Lower leg skin (tissue), 4 donors: ENCODE measurements around the gene RPL27. TPM values are rescaled to one million over a fixed set of nuclear protein-coding genes. Genes with fewer than 3 reads are reported as not detected.

ENCODE experiments used
- DNase-seq, 2 donors: peaks; one replicate each; pipeline ENCODE4 v3.0.0-alpha.2; 2019; ENCODE audit warnings: low spot score in 2 of 2
- H3K4me3 ChIP-seq: fragments of 200-600 bp; sonication (generic); 2 replicates; pipeline ENCODE4 v1.5.1; 2017; ENCODE audit warnings: mild to moderate bottlenecking, low read depth; ENCODE audit not compliant: poor library complexity, severe bottlenecking
- CTCF ChIP-seq, 3 donors: fragments of 450-650 bp; IDR thresholded peaks; one replicate each; pipeline ENCODE4 v1.5.1; 2016; ENCODE audit warnings: antibody characterized with exemption in 3 of 3, mild to moderate bottlenecking in 3 of 3, moderate library complexity in 2 of 3
- POLR2A ChIP-seq, 2 donors: fragments of 450-650 bp; IDR thresholded peaks; one replicate each; pipeline ENCODE4 v1.6.1; 2016 to 2017; ENCODE audit warnings: antibody characterized with exemption in 2 of 2, mild to moderate bottlenecking in 1 of 2, moderate library complexity in 1 of 2
- WGBS, 2 donors: methylation state at CpG; one replicate each; pipeline ENCODE4 v1.1.5; 2018; 5-methylcytosine and 5-hydroxymethylcytosine counted together
- intact Hi-C: fragments of 100-400 bp; cut with DNase I; formaldehyde crosslinking; loops from one replicate; pipeline ENCODE4 v1.15.0; 2023; ENCODE audit warnings: low total_unique reads
- total RNA-seq, 4 donors: library from RNA; depleted of rRNA; stranded (reverse); fragments of >200 nt; gene quantifications; one replicate each; pipeline ENCODE4 v1.1.0, GENCODE V29; 2016

RPL27 gene
- total RNA-seq, result 1,000 to 10,000 TPM; 1,091 to 1,783 (median 1,434) TPM

- peak within 1 kb of the TSS; percentile 87 for H3K4me3 ChIP-seq
- DNase-seq, result peak; percentile 100
- intact Hi-C loops, result loop anchor here (5.0 kb wide), 1 partner anchor 151 kb away; no protein-coding TSS in a partner anchor
- 0 to 1% methylated on average over 47 to 49 of the region's 49 CpGs for WGBS, 2 donors
- TF ChIP-seq POLR2A (IDR thresholded peaks at IDR 0.05) (no peak), CTCF (IDR thresholded peaks at IDR 0.05) (peak in 1 of 3 donors; percentile 93)
These were observed at the start of gene RPL27 for GRCh38 chr17:42997984-42998938. RPL27 (plus strand) TSS chr17:42998419; CDS start chr17:42998751, 332 bp downstream.

GRCh38 chr17:42950044-42950783, 48.0 kb upstream of the RPL27 start:
- TF ChIP-seq POLR2A (IDR thresholded peaks at IDR 0.05), result no peak
- no peak for TF ChIP-seq CTCF (IDR thresholded peaks at IDR 0.05)
- DNase-seq, result no peak
- WGBS, 2 donors, result 89 to 96% methylated on average over 13 of the region's 13 CpGs
- intact Hi-C loops, result no loop called here
- no peak overlapping the region for H3K4me3 ChIP-seq

GRCh38 chr17:42953669-42954068, 44.5 kb upstream of the RPL27 start:
- 95 to 100% methylated on average over 1 of the region's 1 CpG for WGBS, 2 donors

GRCh38 chr17:42964161-42964932, 33.9 kb upstream of the RPL27 start, which contains the start of gene AARSD1:
AARSD1 (minus strand) TSS chr17:42964454; CDS start chr17:42964440, 14 bp downstream.
- intact Hi-C loops, result no loop called here
- WGBS, 2 donors, result 1 to 3% methylated on average over 43 of the region's 43 CpGs
- H3K4me3 ChIP-seq, result peak within 1 kb of the TSS; percentile 64
- peak; percentile 89 to 98 for DNase-seq
- no peak for TF ChIP-seq CTCF (IDR thresholded peaks at IDR 0.05)
- peak in 1 of 2 donors; percentile 11 for TF ChIP-seq POLR2A (IDR thresholded peaks at IDR 0.05)

More at GRCh38 chr17:42953669-42954068, 44.5 kb upstream of the RPL27 start:
- TF ChIP-seq CTCF (IDR thresholded peaks at IDR 0.05) (no peak), POLR2A (IDR thresholded peaks at IDR 0.05) (no peak)
- intact Hi-C loops, result no loop called here
- no peak overlapping the region for H3K4me3 ChIP-seq
- no peak for DNase-seq

- TF ChIP-seq CTCF (IDR thresholded peaks at IDR 0.05), result no peak
- no peak for TF ChIP-seq POLR2A (IDR thresholded peaks at IDR 0.05)
- intact Hi-C loops, result no loop called here
- 78 to 84% methylated on average over 1 of the region's 1 CpG for WGBS, 2 donors
- no peak for DNase-seq
- no peak overlapping the region for H3K4me3 ChIP-seq
These were observed 30.3 kb upstream of the RPL27 start for GRCh38 chr17:42967925-42968324.
